SK-N-SH (cell line): ENCODE results near the gene SPEF2.

Experiments used
- CTCF ChIP-seq: fragments of 200-600 bp; sonication (generic); IDR thresholded peaks from 2 replicates; pipeline ENCODE4 v1.6.1; 2017; ENCODE audit warnings: antibody characterized with exemption, mild to moderate bottlenecking, moderate library complexity
- GABPA ChIP-seq: IDR thresholded peaks from 2 replicates; pipeline ENCODE4 v1.4.0; 2012; ENCODE audit warnings: low read depth, mild to moderate bottlenecking
- POLR2AphosphoS5 ChIP-seq: IDR thresholded peaks from 2 replicates; pipeline ENCODE4 v1.6.1; 2012; ENCODE audit warnings: low read depth, low read length
- RAD21 ChIP-seq: IDR thresholded peaks from 2 replicates; pipeline ENCODE4 v1.6.1; 2012; ENCODE audit warnings: mild to moderate bottlenecking, low read length
- TEAD4 ChIP-seq: IDR thresholded peaks from 2 replicates; pipeline ENCODE4 v1.4.0; 2012; ENCODE audit warnings: mild to moderate bottlenecking, borderline replicate concordance; ENCODE audit not compliant: insufficient read depth

- TF ChIP-seq CTCF (no peak), GABPA (no peak), POLR2AphosphoS5 (no peak), TEAD4 (no peak), RAD21 (no peak)
Observed at GRCh38 chr5:35826554-35826953, 208.9 kb downstream of the SPEF2 start.
